ENCODE data around the gene CNNM1. TPM values are rescaled to one million over a fixed set of nuclear protein-coding genes. Genes with fewer than 3 reads are reported as not detected.

CNNM1 gene
- total and polyA plus RNA-seq, 2 experiments from 2014 or later = 1.1 to 2.1 TPM

DNA sequence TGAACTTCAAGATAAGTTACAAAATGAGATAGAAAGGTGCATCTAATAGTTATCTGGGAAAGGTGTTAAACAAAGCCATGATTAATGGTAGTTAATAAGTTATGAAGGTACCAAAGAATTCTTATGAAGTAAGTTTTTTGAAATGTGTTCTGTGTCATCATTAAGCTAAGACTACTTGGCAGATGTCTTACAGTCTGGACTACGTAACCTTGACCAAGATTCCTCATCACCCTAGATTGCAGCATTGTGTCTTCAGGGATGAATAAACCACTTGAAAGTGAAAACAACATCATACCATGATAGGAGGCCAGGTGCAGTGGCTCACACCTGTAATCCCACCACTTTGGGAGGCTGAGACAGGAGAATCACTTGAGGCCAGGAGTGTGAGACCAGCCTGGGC is 53.0 kb downstream of the CNNM1 start:
- H3K27ac ChIP-seq = no peak overlapping the region
- H3K4me1 ChIP-seq (ENCODE audit: insufficient read depth) = no peaks in the 10 kb centered on the region
- no peaks in the 10 kb centered on the region for H3F3A ChIP-seq (ENCODE audit: insufficient read depth)
- no peaks in the 10 kb centered on the region for H3K9me3 ChIP-seq (ENCODE audit: low read depth)
- H3K79me2 ChIP-seq (ENCODE audit: insufficient read depth) = no peaks in the 10 kb centered on the region
- in situ Hi-C loops (cut with MboI) = no loop called here
- H4K20me1 ChIP-seq (ENCODE audit: insufficient read depth) = no peaks in the 10 kb centered on the region
- H3K4me3 ChIP-seq = no peak overlapping the region
- TF ChIP-seq EZH2phosphoT487 (IDR thresholded peaks at IDR 0.05; ENCODE audit: insufficient read depth, low read depth) (no peak), EZH2 (IDR thresholded peaks at IDR 0.05; ENCODE audit: insufficient read depth, poor library complexity, severe bottlenecking) (no peak)
- H3K4me2 ChIP-seq (ENCODE audit: unreplicated experiment) = no peak overlapping the region
- H3K27me3 ChIP-seq (replicated peaks; ENCODE audit: insufficient read depth) = no peaks in the 10 kb centered on the region
- no peak overlapping the region for H2AFZ ChIP-seq
- H3K9ac ChIP-seq = no peak overlapping the region
- no peaks in the 10 kb centered on the region for H3K9me2 ChIP-seq (ENCODE audit: insufficient read depth)
- H3K36me3 ChIP-seq (ENCODE audit: low read depth) = no peaks in the 10 kb centered on the region
- peak; percentile 47 for DNase-seq
- WGBS, 2 experiments (ENCODE audit: low coverage in 1 of 2, low lambda C conversion rate in 2 of 2, missing lambda C conversion rate in 2 of 2) = 74 to 83% methylated on average over 1 of the region's 1 CpG

GRCh38 chr10:99387071-99387470 is 57.9 kb downstream of the CNNM1 start:
- Histone ChIP-seq H3K27ac (no peak overlapping the region), H3K9me2 (ENCODE audit: insufficient read depth) (no peaks in the 10 kb centered on the region), H3K36me3 (ENCODE audit: low read depth) (no peaks in the 10 kb centered on the region), H3K79me2 (ENCODE audit: insufficient read depth) (no peaks in the 10 kb centered on the region), H3K4me1 (ENCODE audit: insufficient read depth) (peaks cover 7% of the 10 kb centered on the region), H3K4me3 (no peak overlapping the region), H3K9me3 (ENCODE audit: low read depth) (no peaks in the 10 kb centered on the region), H4K20me1 (ENCODE audit: insufficient read depth) (no peaks in the 10 kb centered on the region), H3F3A (ENCODE audit: insufficient read depth) (peaks cover 5% of the 10 kb centered on the region), H3K4me2 (ENCODE audit: unreplicated experiment) (no peak overlapping the region), H2AFZ (no peak overlapping the region), H3K9ac (no peak overlapping the region), H3K27me3 (replicated peaks; ENCODE audit: insufficient read depth) (no peaks in the 10 kb centered on the region)
- 69 to 75% methylated on average over 4 of the region's 4 CpGs for WGBS, 2 experiments (ENCODE audit: low coverage in 1 of 2, low lambda C conversion rate in 2 of 2, missing lambda C conversion rate in 2 of 2)
- in situ Hi-C loops (cut with MboI) = no loop called here
- DNase-seq = no peak
- no peak for TF ChIP-seq EZH2 (IDR thresholded peaks at IDR 0.05; ENCODE audit: insufficient read depth, poor library complexity, severe bottlenecking)
- TF ChIP-seq EZH2phosphoT487 (IDR thresholded peaks at IDR 0.05; ENCODE audit: insufficient read depth, low read depth) = no peak

GRCh38 chr10:99387541-99387940 is 58.4 kb downstream of the CNNM1 start:
- 77 to 80% methylated on average over 11 of the region's 11 CpGs for WGBS, 2 experiments (ENCODE audit: low coverage in 1 of 2, low lambda C conversion rate in 2 of 2, missing lambda C conversion rate in 2 of 2)
- in situ Hi-C loops (cut with MboI) = no loop called here
- TF ChIP-seq EZH2 (IDR thresholded peaks at IDR 0.05; ENCODE audit: insufficient read depth, poor library complexity, severe bottlenecking) = no peak
- no peak for TF ChIP-seq EZH2phosphoT487 (IDR thresholded peaks at IDR 0.05; ENCODE audit: insufficient read depth, low read depth)

DNA sequence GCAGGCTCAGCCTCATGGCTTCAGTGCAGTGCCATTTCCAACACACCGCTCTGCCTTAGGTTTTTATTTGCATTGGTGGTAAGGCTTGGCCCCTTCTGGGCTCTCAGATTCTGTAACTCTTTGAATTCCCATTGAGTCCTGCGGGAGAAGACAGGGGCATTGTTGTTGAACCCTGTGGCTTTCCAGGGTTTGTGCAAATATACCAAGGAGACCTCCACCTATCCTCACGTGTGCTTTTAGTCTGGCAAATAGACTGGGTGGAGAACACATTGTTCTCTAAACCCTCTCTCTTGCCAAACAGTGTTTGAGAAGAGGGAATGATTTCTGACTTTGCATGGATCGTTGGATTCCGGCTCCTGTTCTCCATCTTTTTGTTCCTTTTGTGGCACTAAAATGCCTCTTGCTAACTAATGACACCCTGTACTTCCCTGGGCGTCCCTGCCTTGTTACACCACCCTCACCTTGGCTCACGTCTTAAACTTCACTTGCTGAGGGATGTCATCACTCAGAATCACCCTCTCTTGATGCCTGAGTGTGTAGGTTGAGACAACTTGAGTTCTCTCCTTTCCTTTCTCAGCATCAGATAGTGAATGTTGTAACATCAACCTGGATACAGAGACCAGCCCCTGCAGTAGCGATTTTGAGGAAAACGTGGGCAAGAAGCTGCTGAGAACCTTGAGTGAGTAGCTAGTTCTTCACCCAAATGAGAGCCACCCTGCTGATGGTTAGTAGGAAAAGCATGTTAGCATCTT is 60.7 kb downstream of the CNNM1 start:
- no peak overlapping the region for H3K27ac ChIP-seq
- H3K4me3 ChIP-seq = no peak overlapping the region
- no peaks in the 10 kb centered on the region for H3K36me3 ChIP-seq (ENCODE audit: low read depth)
- no peak overlapping the region for H3K9ac ChIP-seq
- H3K4me2 ChIP-seq (ENCODE audit: unreplicated experiment) = no peak overlapping the region
- H3K27me3 ChIP-seq (replicated peaks; ENCODE audit: insufficient read depth) = no peaks in the 10 kb centered on the region
- peaks cover 25% of the 10 kb centered on the region for H3K4me1 ChIP-seq (ENCODE audit: insufficient read depth)
- H3K79me2 ChIP-seq (ENCODE audit: insufficient read depth) = no peaks in the 10 kb centered on the region
- DNase-seq = no peak
- 78 to 79% methylated on average over 9 of the region's 9 CpGs for WGBS, 2 experiments (ENCODE audit: low coverage in 1 of 2, low lambda C conversion rate in 2 of 2, missing lambda C conversion rate in 2 of 2)
- in situ Hi-C loops (cut with MboI) = no loop called here
- H3K9me3 ChIP-seq (ENCODE audit: low read depth) = no peaks in the 10 kb centered on the region
- H4K20me1 ChIP-seq (ENCODE audit: insufficient read depth) = no peaks in the 10 kb centered on the region
- peaks cover 27% of the 10 kb centered on the region for H3F3A ChIP-seq (ENCODE audit: insufficient read depth)
- H3K9me2 ChIP-seq (ENCODE audit: insufficient read depth) = no peaks in the 10 kb centered on the region
- no peak overlapping the region for H2AFZ ChIP-seq
- no peak for TF ChIP-seq EZH2 (IDR thresholded peaks at IDR 0.05; ENCODE audit: insufficient read depth, poor library complexity, severe bottlenecking)
- no peak for TF ChIP-seq EZH2phosphoT487 (IDR thresholded peaks at IDR 0.05; ENCODE audit: insufficient read depth, low read depth)

More at GRCh38 chr10:99387541-99387940, 58.4 kb downstream of the CNNM1 start:
- DNase-seq = no peak
- H3K36me3 ChIP-seq (ENCODE audit: low read depth) = no peaks in the 10 kb centered on the region
- peaks cover 11% of the 10 kb centered on the region for H3K4me1 ChIP-seq (ENCODE audit: insufficient read depth)
- no peak overlapping the region for H3K4me3 ChIP-seq
- H3K9me3 ChIP-seq (ENCODE audit: low read depth) = no peaks in the 10 kb centered on the region
- no peak overlapping the region for H3K27ac ChIP-seq
- no peak overlapping the region for H3K9ac ChIP-seq
- no peaks in the 10 kb centered on the region for H4K20me1 ChIP-seq (ENCODE audit: insufficient read depth)
- peaks cover 10% of the 10 kb centered on the region for H3F3A ChIP-seq (ENCODE audit: insufficient read depth)
- no peaks in the 10 kb centered on the region for H3K9me2 ChIP-seq (ENCODE audit: insufficient read depth)
- no peaks in the 10 kb centered on the region for H3K27me3 ChIP-seq (replicated peaks; ENCODE audit: insufficient read depth)
- no peaks in the 10 kb centered on the region for H3K79me2 ChIP-seq (ENCODE audit: insufficient read depth)
- H3K4me2 ChIP-seq (ENCODE audit: unreplicated experiment) = no peak overlapping the region
- no peak overlapping the region for H2AFZ ChIP-seq
